Measurements from ENCODE around the gene KCNQ2. TPM values are rescaled to one million over a fixed set of nuclear protein-coding genes. Genes with fewer than 3 reads are reported as not detected.

KCNQ2 gene
- total RNA-seq, 1 experiment from 2014 or later, result 86.5 TPM

GRCh38 chr20:63484236-63484635 is 11.8 kb upstream of the KCNQ2 start:
- BruUV-seq (replicated peaks), result no TSS peak
- no peaks in the 10 kb centered on the region for H3K27me3 ChIP-seq (ENCODE audit: insufficient read depth, low read length)
- POLR2A ChIA-PET, result interaction anchor here (0.6 to 1.0 kb wide), 2 partner anchors 13 to 163 kb away, joined by 3 to 5 read pairs; no protein-coding TSS in a partner anchor
- no peak overlapping the region for H3K4me3 ChIP-seq (replicated peaks in 1 of 2; ENCODE audit: low read depth in 1 of 2, low read length in 2 of 2)
- TF ChIP-seq CEBPB (IDR thresholded peaks at IDR 0.05; ENCODE audit: low read depth) (no peak), POLR2AphosphoS5 (IDR thresholded peaks at IDR 0.05; ENCODE audit: low read depth, low read length) (no peak), ZNF274 (IDR thresholded peaks at IDR 0.05; ENCODE audit: low read depth, low read length) (no peak), JUND (IDR thresholded peaks at IDR 0.05) (no peak), REST (IDR thresholded peaks at IDR 0.05; ENCODE audit: low read depth) (no peak), ZBTB33 (IDR thresholded peaks at IDR 0.05; ENCODE audit: extremely low read depth, insufficient replicate concordance, low read length) (no peak), EZH2 (IDR thresholded peaks at IDR 0.05) (no peak), YY1 (IDR thresholded peaks at IDR 0.05; ENCODE audit: extremely low read depth, insufficient replicate concordance, low read depth, low read length) (no peak), SRF (IDR thresholded peaks at IDR 0.05; ENCODE audit: low read depth) (no peak), ATF3 (IDR thresholded peaks at IDR 0.05) (no peak), ZFX (IDR thresholded peaks at IDR 0.05) (no peak), EGR1 (IDR thresholded peaks at IDR 0.05; ENCODE audit: low read depth) (no peak), ELF1 (IDR thresholded peaks at IDR 0.05; ENCODE audit: borderline replicate concordance, low read depth) (no peak)
- H3K36me3 ChIP-seq (ENCODE audit: control insufficient read depth in 1 of 2, insufficient read depth in 2 of 2, low read length in 2 of 2), result peaks cover 2 to 7% of the 10 kb centered on the region in 2 experiments; a peak in 2 of 4 replicates
- H3K9ac ChIP-seq (ENCODE audit: low read length), result no peak overlapping the region
- RAD21 ChIA-PET (ENCODE audit: low non-redundant PET in 1 of 2, low total read pairs in 2 of 2, uncharacterized antibody in 2 of 2, unreplicated experiment in 2 of 2), result no interaction called here
- H3K9me3 ChIP-seq (ENCODE audit: control insufficient read depth in 1 of 2, insufficient read depth in 1 of 2, low read depth in 1 of 2, low read length in 2 of 2), result no peaks in the 10 kb centered on the region
- CTCF ChIA-PET, result interaction anchor here (0.6 kb wide), 1 partner anchor 20 kb away, joined by 3 read pairs; no protein-coding TSS in a partner anchor
- no peak overlapping the region for H3K4me2 ChIP-seq (ENCODE audit: low read length)
- H3K9me2 ChIP-seq (ENCODE audit: insufficient read depth), result no peaks in the 10 kb centered on the region
- H3K27ac ChIP-seq (ENCODE audit: low read depth, low read length), result no peak overlapping the region
- peaks cover 28 to 67% of the 10 kb centered on the region in 2 experiments for H3K4me1 ChIP-seq (ENCODE audit: control insufficient read depth in 1 of 2, insufficient read depth in 2 of 2, low read length in 2 of 2)
- no peak for ATAC-seq
- intact Hi-C loops (cut with micrococcal nuclease), result no loop called here
- H2AFZ ChIP-seq (ENCODE audit: low read depth, low read length, poor library complexity, severe bottlenecking), result no peak overlapping the region
- DNase-seq (ENCODE audit: low read depth, low spot score), result no peak
- no peaks in the 10 kb centered on the region for H3K79me2 ChIP-seq (ENCODE audit: insufficient read depth, low read length)
- no peaks in the 10 kb centered on the region for H4K20me1 ChIP-seq (ENCODE audit: insufficient read depth)

All from HCT116 (cell line).